Neural progenitor cell (in vitro differentiated cells): ENCODE data around the gene MUCL3.

Experiments
- EZH2 ChIP-seq: fragments of 200-600 bp; sonication (generic); IDR thresholded peaks from 2 replicates; pipeline ENCODE4 v1.6.1; 2017; ENCODE audit warnings: antibody characterized with exemption, mild to moderate bottlenecking, moderate library complexity
- EZH2phosphoT487 ChIP-seq: fragments of 200-600 bp; sonication (generic); IDR thresholded peaks from 2 replicates; pipeline ENCODE4 v1.6.1; 2017; ENCODE audit warnings: antibody characterized with exemption
- TF ChIP-seq, protein P1 (sequence below): fragments of 200-600 bp; sonication (generic); IDR thresholded peaks from 2 replicates; pipeline ENCODE4 v1.5.1; 2017; ENCODE audit warnings: antibody characterized with exemption, mild to moderate bottlenecking

DNA sequence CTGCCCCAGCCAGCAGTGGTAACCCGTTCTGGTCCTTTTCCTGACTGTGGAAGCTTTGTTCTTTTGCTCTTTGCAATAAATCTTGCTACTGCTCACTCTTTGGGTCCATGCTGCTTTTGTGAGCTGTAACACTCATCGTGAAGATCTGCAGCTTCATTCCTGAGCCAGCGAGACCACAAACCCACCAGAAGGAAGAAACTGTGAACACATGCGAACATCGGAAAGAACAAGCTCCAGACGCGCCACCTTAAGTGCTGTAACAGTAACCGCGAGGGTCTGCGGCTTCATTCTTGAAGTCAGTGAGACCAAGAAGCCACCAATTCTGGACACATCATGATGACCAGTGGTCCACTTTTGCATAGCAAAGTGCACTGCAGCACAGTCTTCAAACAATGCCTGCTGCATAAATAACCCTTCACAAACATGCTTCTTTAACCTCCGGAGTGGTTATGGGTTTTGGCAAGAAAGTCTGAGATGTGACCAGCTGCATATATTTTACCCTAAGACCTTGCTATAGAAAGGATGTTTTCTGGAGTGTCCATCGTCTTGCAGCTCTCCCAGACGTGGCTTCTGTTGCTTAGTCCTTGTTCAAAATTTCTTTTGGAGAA lies 60.6 kb downstream of the MUCL3 start:
- TF ChIP-seq EZH2phosphoT487 (no peak), EZH2 (no peak)
- TF ChIP-seq, protein P1, sequence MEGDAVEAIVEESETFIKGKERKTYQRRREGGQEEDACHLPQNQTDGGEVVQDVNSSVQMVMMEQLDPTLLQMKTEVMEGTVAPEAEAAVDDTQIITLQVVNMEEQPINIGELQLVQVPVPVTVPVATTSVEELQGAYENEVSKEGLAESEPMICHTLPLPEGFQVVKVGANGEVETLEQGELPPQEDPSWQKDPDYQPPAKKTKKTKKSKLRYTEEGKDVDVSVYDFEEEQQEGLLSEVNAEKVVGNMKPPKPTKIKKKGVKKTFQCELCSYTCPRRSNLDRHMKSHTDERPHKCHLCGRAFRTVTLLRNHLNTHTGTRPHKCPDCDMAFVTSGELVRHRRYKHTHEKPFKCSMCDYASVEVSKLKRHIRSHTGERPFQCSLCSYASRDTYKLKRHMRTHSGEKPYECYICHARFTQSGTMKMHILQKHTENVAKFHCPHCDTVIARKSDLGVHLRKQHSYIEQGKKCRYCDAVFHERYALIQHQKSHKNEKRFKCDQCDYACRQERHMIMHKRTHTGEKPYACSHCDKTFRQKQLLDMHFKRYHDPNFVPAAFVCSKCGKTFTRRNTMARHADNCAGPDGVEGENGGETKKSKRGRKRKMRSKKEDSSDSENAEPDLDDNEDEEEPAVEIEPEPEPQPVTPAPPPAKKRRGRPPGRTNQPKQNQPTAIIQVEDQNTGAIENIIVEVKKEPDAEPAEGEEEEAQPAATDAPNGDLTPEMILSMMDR: no peak
